Stimulated activated CD4-positive, alpha-beta T cell treated with anti-CD3 and anti-CD28 coated beads, Interleukin-2, amount 100 ng/mL, for 24 hours (primary cell): ENCODE measurements around the gene ARG2.

ENCODE experiments used
- DNase-seq, 2 donors: peaks; one replicate each; pipeline ENCODE4 v3.0.0-alpha.2; 2020

The ARG2 gene

GRCh38 chr14:67694791-67695393 lies 75.2 kb downstream of the ARG2 start:
- DNase-seq: peak; percentile 76

GRCh38 chr14:67695394-67695949 lies 75.8 kb downstream of the ARG2 start, which contains the start of gene RDH11:
RDH11 (minus strand) TSS chr14:67695764; CDS start chr14:67695703, 61 bp downstream.
- DNase-seq: peak; percentile 80 to 81

GRCh38 chr14:67697006-67697405 lies 77.3 kb downstream of the ARG2 start:
- no peak for DNase-seq

- no peak for DNase-seq
Observed at GRCh38 chr14:67698179-67698578, 78.5 kb downstream of the ARG2 start.
